Measurements from ENCODE around the gene ELK3. TPM values are rescaled to one million over a fixed set of nuclear protein-coding genes. Genes with fewer than 3 reads are reported as not detected.

Gene ELK3
- total RNA-seq, 2 experiments from 2014 or later: 7.7 TPM

DNA sequence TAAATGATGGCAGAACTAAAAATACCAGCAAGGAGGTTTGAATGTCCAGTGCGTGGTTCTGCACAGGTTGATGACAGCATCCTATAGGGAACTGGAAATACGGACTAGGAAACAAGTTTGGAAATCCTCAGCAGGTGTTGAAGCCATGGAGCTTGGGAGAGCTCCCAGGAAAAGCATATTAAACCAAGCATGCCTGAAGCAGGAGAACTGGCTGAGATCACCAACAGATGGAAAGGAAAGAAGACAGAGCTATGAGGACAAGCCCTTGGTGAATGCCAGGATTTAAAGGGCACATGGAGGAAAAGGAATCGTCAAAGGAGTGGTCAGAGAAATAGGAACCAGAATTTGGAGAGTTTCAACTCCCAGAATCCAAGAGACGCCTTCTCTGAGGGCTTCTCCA is 21.2 kb upstream of the ELK3 start:
- DNase-seq (no peak), ATAC-seq (no peak)
- CTCF ChIA-PET: interaction anchor here (1.8 kb wide), 1 partner anchor 42 kb away, joined by 6 read pairs; no protein-coding TSS in a partner anchor
- POLR2A ChIA-PET: interaction anchor here (0.7 kb wide), 1 partner anchor 40 kb away, joined by 3 read pairs; no protein-coding TSS in a partner anchor
- Mint-ChIP-seq H3K27ac (no peak overlapping the region), H3K4me3 (no peak overlapping the region), H3K27me3 (no peaks in the 10 kb centered on the region), H3K36me3 (ENCODE audit: low read depth) (peaks cover 9% of the 10 kb centered on the region), H3K9me3 (peaks cover 13% of the 10 kb centered on the region), H3K4me1 (ENCODE audit: low read depth) (peaks cover 22% of the 10 kb centered on the region)
- intact Hi-C loops (cut with micrococcal nuclease): no loop called here
- TF ChIP-seq, protein P1, sequence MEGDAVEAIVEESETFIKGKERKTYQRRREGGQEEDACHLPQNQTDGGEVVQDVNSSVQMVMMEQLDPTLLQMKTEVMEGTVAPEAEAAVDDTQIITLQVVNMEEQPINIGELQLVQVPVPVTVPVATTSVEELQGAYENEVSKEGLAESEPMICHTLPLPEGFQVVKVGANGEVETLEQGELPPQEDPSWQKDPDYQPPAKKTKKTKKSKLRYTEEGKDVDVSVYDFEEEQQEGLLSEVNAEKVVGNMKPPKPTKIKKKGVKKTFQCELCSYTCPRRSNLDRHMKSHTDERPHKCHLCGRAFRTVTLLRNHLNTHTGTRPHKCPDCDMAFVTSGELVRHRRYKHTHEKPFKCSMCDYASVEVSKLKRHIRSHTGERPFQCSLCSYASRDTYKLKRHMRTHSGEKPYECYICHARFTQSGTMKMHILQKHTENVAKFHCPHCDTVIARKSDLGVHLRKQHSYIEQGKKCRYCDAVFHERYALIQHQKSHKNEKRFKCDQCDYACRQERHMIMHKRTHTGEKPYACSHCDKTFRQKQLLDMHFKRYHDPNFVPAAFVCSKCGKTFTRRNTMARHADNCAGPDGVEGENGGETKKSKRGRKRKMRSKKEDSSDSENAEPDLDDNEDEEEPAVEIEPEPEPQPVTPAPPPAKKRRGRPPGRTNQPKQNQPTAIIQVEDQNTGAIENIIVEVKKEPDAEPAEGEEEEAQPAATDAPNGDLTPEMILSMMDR (IDR thresholded peaks at IDR 0.05): no peak

DNA sequence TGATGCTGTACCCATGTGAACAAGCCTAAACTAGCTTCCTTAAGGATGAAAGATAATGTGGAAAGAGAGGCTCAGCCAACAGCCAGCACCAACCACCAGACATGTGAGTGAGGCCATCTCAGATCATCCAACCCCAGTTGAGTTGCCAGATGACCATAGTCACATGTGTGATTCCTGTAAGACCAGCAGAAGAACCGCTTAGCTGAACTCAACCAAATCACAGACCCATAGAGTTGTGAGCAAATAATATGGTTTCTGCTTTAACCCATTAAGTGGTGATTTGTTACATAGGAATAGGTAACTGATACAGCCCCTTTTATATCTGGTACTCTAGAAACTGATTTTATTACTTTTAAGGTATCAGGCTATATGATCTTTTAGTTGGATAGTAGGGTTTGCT is 17.6 kb upstream of the ELK3 start:
- Mint-ChIP-seq H3K4me1 (ENCODE audit: low read depth) (peaks cover 31% of the 10 kb centered on the region), H3K27ac (peak overlapping the region; percentile 86), H3K4me3 (no peak overlapping the region), H3K27me3 (no peaks in the 10 kb centered on the region), H3K9me3 (peaks cover 28% of the 10 kb centered on the region), H3K36me3 (ENCODE audit: low read depth) (peaks cover 13% of the 10 kb centered on the region)
- POLR2A ChIA-PET: interaction anchor here (0.5 to 2.6 kb wide), 8 partner anchors 11 to 42 kb away, joined by 3 to 13 read pairs (median 4); no protein-coding TSS in a partner anchor
- DNase-seq (no peak), ATAC-seq (no peak)
- CTCF ChIA-PET: interaction anchor here (1.0 to 2.4 kb wide), 8 partner anchors 9 to 129 kb away, joined by 3 to 11 read pairs (median 4); no protein-coding TSS in a partner anchor
- intact Hi-C loops (cut with micrococcal nuclease): no loop called here
- TF ChIP-seq, protein P1 (IDR thresholded peaks at IDR 0.05): no peak

DNA sequence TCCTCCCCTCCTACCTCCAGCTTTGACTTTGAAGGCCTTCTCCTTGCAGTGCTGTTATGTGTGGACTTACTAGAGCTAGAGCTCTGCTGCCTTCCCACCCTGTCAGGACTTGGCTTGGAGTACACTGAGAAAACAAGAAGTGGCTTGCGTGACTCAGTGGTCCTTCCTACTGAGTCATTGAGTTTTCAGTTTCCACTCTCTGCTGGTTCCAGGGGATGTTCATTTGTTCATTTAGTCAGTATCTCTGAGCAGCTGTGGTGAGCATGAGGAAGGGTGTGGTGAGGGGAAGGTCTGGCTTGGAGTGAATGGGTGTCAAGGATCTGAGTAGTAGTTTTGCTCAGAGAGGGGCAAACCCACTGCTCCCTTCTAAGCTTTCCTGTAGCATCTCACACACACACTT is 17.2 kb upstream of the ELK3 start:
- Mint-ChIP-seq H3K4me3 (peak overlapping the region; percentile 7), H3K4me1 (ENCODE audit: low read depth) (peaks cover 31% of the 10 kb centered on the region)

DNA sequence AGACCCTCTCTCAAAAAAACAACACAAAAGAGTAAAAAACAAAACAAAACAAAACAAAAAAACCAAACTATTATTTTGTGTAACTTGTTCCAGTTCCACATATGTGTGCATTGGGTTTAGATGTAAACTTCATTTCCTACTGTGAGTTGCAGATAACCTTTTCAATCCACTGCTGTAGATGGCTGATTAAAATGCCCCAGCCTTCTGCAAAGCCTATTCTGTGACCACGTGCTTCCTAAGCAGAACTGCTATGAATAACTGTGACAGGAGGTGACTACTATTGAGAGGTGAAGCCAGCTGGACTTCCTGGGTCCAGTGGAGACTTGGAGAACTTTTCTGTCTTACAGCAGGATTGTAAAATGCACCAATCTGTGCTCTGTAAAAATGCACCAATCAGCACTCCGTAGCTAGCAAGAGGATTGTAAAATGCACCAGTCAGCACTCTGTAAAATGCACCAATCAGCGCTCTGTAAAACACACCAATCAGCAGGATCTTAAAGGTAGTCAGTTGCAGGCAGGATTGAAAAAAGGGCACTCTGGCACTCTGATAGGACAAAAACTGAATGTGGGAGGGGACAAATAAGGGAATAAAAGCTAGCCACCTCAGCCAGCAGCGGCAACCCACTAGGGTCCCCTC is 10.3 kb upstream of the ELK3 start:
- no peaks in the 10 kb centered on the region for H3K27me3 Mint-ChIP-seq
- DNase-seq: no peak
- H3K4me1 Mint-ChIP-seq (ENCODE audit: low read depth): peaks cover 19% of the 10 kb centered on the region
- peaks cover 5% of the 10 kb centered on the region for H3K36me3 Mint-ChIP-seq (ENCODE audit: low read depth)
- intact Hi-C loops (cut with micrococcal nuclease): no loop called here
- TF ChIP-seq, protein P1 (IDR thresholded peaks at IDR 0.05): no peak
- ChIA-PET POLR2A (interaction anchor here (0.7 kb wide), 1 partner anchor 12 kb away, joined by 4 read pairs; no protein-coding TSS in a partner anchor), CTCF (no interaction called here)
- H3K27ac Mint-ChIP-seq: no peak overlapping the region
- no peak for ATAC-seq
- H3K9me3 Mint-ChIP-seq: peaks cover 19% of the 10 kb centered on the region
- no peak overlapping the region for H3K4me3 Mint-ChIP-seq

More for the DNA sequence above, 17.2 kb upstream of the ELK3 start:
- intact Hi-C loops (cut with micrococcal nuclease): loop anchor here (1.0 kb wide), 2 partner anchors 18 to 22 kb away; no protein-coding TSS in a partner anchor
- ChIA-PET POLR2A (interaction anchor here (0.5 to 2.6 kb wide), 10 partner anchors 9 to 42 kb away, joined by 3 to 13 read pairs (median 4); no protein-coding TSS in a partner anchor), CTCF (interaction anchor here (0.8 to 2.4 kb wide), 10 partner anchors 10 to 223 kb away, joined by 3 to 11 read pairs (median 4); partner anchors contain the start of gene CDK17)
- Mint-ChIP-seq H3K27me3 (no peaks in the 10 kb centered on the region), H3K9me3 (peaks cover 30% of the 10 kb centered on the region), H3K27ac (peak overlapping the region; percentile 86), H3K36me3 (ENCODE audit: low read depth) (peaks cover 13% of the 10 kb centered on the region)
- TF ChIP-seq, protein P1 (IDR thresholded peaks at IDR 0.05): no peak
- peak; percentile 97 for ATAC-seq
- DNase-seq: peak; percentile 91

DNA sequence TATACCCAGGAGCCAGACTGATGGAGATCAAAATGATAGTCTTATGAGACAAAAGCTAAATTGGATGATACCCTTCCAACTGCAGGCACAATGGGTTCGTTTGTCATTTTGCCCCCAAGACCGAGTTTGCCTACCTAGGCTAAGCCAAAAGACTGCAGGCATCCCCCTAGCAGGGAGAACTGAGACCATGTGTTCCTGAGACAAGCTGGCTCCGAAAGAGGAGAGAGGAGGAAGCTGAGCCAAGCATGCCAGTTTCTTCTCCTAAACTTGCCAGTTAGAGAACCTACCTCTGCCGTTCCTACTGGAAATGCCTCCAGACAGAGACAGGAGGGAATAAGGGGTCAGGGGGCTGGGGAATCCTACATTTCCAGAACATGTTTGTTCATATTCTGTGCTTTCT is 8.3 kb upstream of the ELK3 start:
- no peak overlapping the region for H3K27ac Mint-ChIP-seq
- H3K4me3 Mint-ChIP-seq: no peak overlapping the region
- intact Hi-C loops (cut with micrococcal nuclease): no loop called here
- peaks cover 25% of the 10 kb centered on the region for H3K4me1 Mint-ChIP-seq (ENCODE audit: low read depth)
- TF ChIP-seq, protein P1 (IDR thresholded peaks at IDR 0.05): no peak
- ChIA-PET POLR2A (interaction anchor here (0.7 to 1.2 kb wide), 3 partner anchors 8 to 25 kb away, joined by 3 to 4 read pairs (median 3); no protein-coding TSS in a partner anchor), CTCF (interaction anchor here (1.1 to 1.6 kb wide), 2 partner anchors 24 to 29 kb away, joined by 4 to 7 read pairs; no protein-coding TSS in a partner anchor)
- DNase-seq: no peak
- H3K27me3 Mint-ChIP-seq: no peaks in the 10 kb centered on the region
- peaks cover 2% of the 10 kb centered on the region for H3K36me3 Mint-ChIP-seq (ENCODE audit: low read depth)
- ATAC-seq: no peak
- H3K9me3 Mint-ChIP-seq: peaks cover 9% of the 10 kb centered on the region

Data from activated CD8-positive, alpha-beta T cell treated with anti-CD3 and anti-CD28 coated beads for 36 hours (primary cell).